Prostate gland (tissue), 2 donors: ENCODE results near the gene RNF224. TPM values are rescaled to one million over a fixed set of nuclear protein-coding genes. Genes with fewer than 3 reads are reported as not detected.

ENCODE experiments used
- DNase-seq: peaks from one replicate; pipeline ENCODE4 v3.0.0-alpha.2; 2019; ENCODE audit warnings: low spot score
- H3K27ac ChIP-seq, 2 donors: fragments of 200-600 bp; sonication (generic); 2 replicates each; pipeline ENCODE4 v1.5.1; 2017 to 2019
- H3K27me3 ChIP-seq: fragments of 200-600 bp; sonication (generic); replicated peaks from 2 replicates; pipeline ENCODE4 v1.5.1; 2019; ENCODE audit not compliant: insufficient read depth
- H3K36me3 ChIP-seq, 2 donors: fragments of 200-600 bp; sonication (generic); 1 replicate in 1 of 2; 2 replicates in 1 of 2; pipeline versions ENCODE4 v1.5.1 to v1.8.1; 2017 to 2019
- H3K4me1 ChIP-seq: fragments of 200-600 bp; sonication (generic); replicated peaks from 2 replicates; pipeline ENCODE4 v1.5.1; 2019
- H3K4me3 ChIP-seq, 2 donors: fragments of 200-600 bp; sonication (generic); 2 replicates each; pipeline ENCODE4 v1.5.1; 2017 to 2019
- H3K9me3 ChIP-seq: fragments of 200-600 bp; sonication (generic); 2 replicates; pipeline ENCODE4 v1.5.1; 2017
- CTCF ChIP-seq, 4 experiments: fragments of 200-600 bp in 2 of 4; fragments of 450-650 bp in 2 of 4; sonication (generic) in 2 of 4; IDR thresholded peaks; 1 replicate in 3 of 4; 2 replicates in 1 of 4; pipeline ENCODE4 v1.5.1; 2016 to 2019; ENCODE audit warnings: antibody characterized with exemption in 4 of 4, mild to moderate bottlenecking in 2 of 4, moderate library complexity in 2 of 4
- POLR2A ChIP-seq: fragments of 450-650 bp; IDR thresholded peaks from one replicate; pipeline ENCODE4 v1.6.1; 2016; ENCODE audit warnings: antibody characterized with exemption, mild to moderate bottlenecking
- POLR2AphosphoS5 ChIP-seq: sonication (generic); formaldehyde crosslinking; IDR thresholded peaks from one replicate; pipeline ENCODE4 v1.6.1; 2017; ENCODE audit warnings: antibody characterized with exemption
- WGBS: methylation state at CpG from one replicate; pipeline ENCODE4 v1.1.5; 2018; 5-methylcytosine and 5-hydroxymethylcytosine counted together
- intact Hi-C: fragments of 100-400 bp; cut with DNase I; formaldehyde crosslinking; loops from one replicate; pipeline ENCODE4 v1.14.2; 2022
- total RNA-seq, 2 donors: library from RNA; depleted of rRNA; stranded (reverse); fragments of >200 nt; gene quantifications; one replicate each; pipeline ENCODE4 v1.1.0, GENCODE V29; 2016

The RNF224 gene
- total RNA-seq, 2 donors from 2014 or later: not detected

GRCh38 chr9:137247916-137248175, 20.5 kb downstream of the RNF224 start:
- DNase-seq: no peak
- WGBS: 69% methylated on average over 6 of the region's 6 CpGs
- no peaks in the 10 kb centered on the region for H3K9me3 ChIP-seq
- H3K27ac ChIP-seq: no peak overlapping the region
- peaks cover 0 to 8% of the 10 kb centered on the region in 2 donors for H3K36me3 ChIP-seq
- intact Hi-C loops: no loop called here
- no peaks in the 10 kb centered on the region for H3K27me3 ChIP-seq
- H3K4me1 ChIP-seq: peaks cover 2% of the 10 kb centered on the region
- no peak for TF ChIP-seq POLR2A
- TF ChIP-seq POLR2AphosphoS5: no peak
- no peak for TF ChIP-seq CTCF (IDR thresholded peaks at IDR 0.05)
- H3K4me3 ChIP-seq: no peak overlapping the region

DNA sequence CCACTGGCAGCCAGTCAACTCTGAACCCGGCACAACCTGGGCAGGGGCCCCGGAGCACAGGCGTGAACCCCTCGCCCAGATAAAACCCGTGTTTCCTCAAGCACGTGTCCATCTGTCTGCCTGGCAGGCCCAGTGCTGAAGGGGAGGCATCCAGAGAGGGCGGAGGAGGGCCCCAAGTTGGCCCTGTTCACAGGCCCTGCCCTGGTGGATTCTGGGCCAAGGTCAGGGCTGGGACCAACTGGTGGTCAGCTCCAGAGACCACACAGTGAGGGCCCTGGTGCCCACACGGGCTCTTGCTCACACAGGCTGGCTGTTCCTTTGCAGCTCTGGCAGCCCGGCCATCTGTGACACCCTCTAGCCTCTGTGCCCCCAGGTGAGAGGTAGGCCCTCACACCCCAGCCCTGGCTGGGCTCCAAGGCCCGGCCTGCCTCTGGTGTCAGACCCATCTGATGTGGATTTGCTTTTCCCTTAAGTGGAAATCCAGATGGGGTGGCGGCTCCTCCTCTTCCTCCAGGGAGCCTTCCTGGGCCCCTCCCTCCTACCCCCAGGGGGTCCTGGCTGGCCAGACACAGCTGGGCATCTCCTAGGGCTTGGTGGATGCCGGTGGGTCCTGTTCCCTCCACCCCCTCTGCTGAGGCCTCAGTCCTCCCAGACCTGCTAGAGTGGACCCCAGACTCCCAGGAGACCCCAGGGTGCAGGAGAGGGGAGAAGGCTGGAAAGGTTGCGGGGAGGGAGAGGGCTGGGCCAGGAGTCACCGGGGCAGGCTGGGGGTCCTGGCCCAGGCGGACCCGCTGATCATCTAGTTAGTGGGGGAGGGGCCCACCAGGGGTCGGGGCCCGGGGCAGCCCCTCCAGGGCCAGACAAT, 23.3 kb downstream of the RNF224 start:
- DNase-seq: no peak
- intact Hi-C loops: no loop called here
- H3K27me3 ChIP-seq: no peaks in the 10 kb centered on the region
- WGBS: 60% methylated on average over 18 of the region's 18 CpGs
- no peak overlapping the region for H3K4me3 ChIP-seq
- no peaks in the 10 kb centered on the region for H3K9me3 ChIP-seq
- TF ChIP-seq POLR2A (no peak), CTCF (IDR thresholded peaks at IDR 0.05) (no peak), POLR2AphosphoS5 (no peak)
- H3K4me1 ChIP-seq: no peaks in the 10 kb centered on the region
- H3K36me3 ChIP-seq: no peaks in the 10 kb centered on the region
- no peak overlapping the region for H3K27ac ChIP-seq

DNA sequence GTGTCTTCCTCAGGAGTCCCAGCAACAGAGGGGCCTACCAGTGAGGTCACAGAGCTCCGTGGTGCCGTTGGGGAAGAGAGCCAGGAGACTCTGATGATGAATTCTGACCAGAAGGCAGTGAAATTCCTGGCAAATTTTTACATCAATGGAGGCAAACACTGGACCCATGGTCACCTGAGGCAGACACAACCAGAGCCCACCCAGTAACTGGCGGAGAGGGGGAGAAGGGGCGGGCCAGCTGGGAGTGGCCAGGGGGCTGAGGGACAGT, 23.8 kb downstream of the RNF224 start, which contains the start of gene STPG3:
TSS of gene STPG3 (plus strand) at position 93 of the 268 bp plus-strand sequence. CDS start at position 94, 1 bp downstream.
- H3K27me3 ChIP-seq: no peaks in the 10 kb centered on the region
- peaks cover 3% of the 10 kb centered on the region for H3K4me1 ChIP-seq
- 71% methylated on average over 4 of the region's 4 CpGs for WGBS
- DNase-seq: no peak
- H3K27ac ChIP-seq: no peak within 1 kb of the TSS
- intact Hi-C loops: no loop called here
- H3K4me3 ChIP-seq: no peak within 1 kb of the TSS
- no peaks in the 10 kb centered on the region for H3K9me3 ChIP-seq
- H3K36me3 ChIP-seq: no peaks in the 10 kb centered on the region
- TF ChIP-seq POLR2A: no peak
- TF ChIP-seq POLR2AphosphoS5: no peak
- TF ChIP-seq CTCF (IDR thresholded peaks at IDR 0.05): no peak

- 90% methylated on average over 22 of the region's 22 CpGs for WGBS
- intact Hi-C loops: no loop called here
- DNase-seq: no peak
- H3K27ac ChIP-seq: no peak overlapping the region
- no peaks in the 10 kb centered on the region for H3K27me3 ChIP-seq
- H3K4me1 ChIP-seq: peaks cover 9% of the 10 kb centered on the region
- no peaks in the 10 kb centered on the region for H3K36me3 ChIP-seq
- H3K4me3 ChIP-seq: no peak overlapping the region
- no peaks in the 10 kb centered on the region for H3K9me3 ChIP-seq
- TF ChIP-seq POLR2AphosphoS5 (no peak), POLR2A (no peak), CTCF (IDR thresholded peaks at IDR 0.05) (no peak)
Measured at GRCh38 chr9:137251490-137252268, 24.4 kb downstream of the RNF224 start.
